Body of pancreas (tissue), 4 donors: ENCODE data around the gene PIH1D1.

Source experiments
- CTCF ChIP-seq, 7 experiments: fragments of 450-650 bp in 4 of 7; fragments of 200-600 bp in 3 of 7; sonication (generic) in 3 of 7; IDR thresholded peaks; one replicate each; pipeline ENCODE4 v1.5.1; 2016 to 2019; ENCODE audit warnings: antibody characterized with exemption in 7 of 7
- POLR2A ChIP-seq, 3 donors: fragments of 450-650 bp; IDR thresholded peaks; one replicate each; pipeline ENCODE4 v1.6.1; 2016; ENCODE audit warnings: antibody characterized with exemption in 3 of 3, mild to moderate bottlenecking in 2 of 3

- TF ChIP-seq CTCF (IDR thresholded peaks at IDR 0.05) = no peak
- TF ChIP-seq POLR2A (IDR thresholded peaks at IDR 0.05) = no peak
These were observed 13.8 kb upstream of the PIH1D1 start for GRCh38 chr19:49465371-49465770.
